Measurements from ENCODE around the gene FAM168A.

FAM168A gene

DNA sequence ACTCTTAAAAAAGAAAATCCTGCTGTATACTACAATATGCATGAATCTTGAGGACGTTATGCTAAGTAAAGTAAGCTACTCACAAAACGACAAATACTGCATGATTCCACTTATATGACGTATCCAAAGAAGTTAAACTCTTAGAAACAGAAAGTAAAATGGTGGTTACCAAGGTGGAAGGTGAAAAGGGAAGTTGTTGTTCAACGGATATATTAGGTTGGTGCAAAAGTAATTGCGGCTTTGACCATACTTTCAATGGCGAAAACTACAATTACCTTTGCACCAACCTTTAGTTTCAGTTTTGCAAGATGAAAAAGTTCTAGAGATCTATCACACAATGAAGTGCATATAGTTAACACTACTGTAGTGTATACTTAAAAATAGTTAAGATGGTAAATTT, 101.8 kb downstream of the FAM168A start:
- H3K4me3 ChIP-seq (ENCODE audit: low read length), result no peak overlapping the region
- no peaks in the 10 kb centered on the region for H3K36me3 ChIP-seq (replicated peaks; ENCODE audit: low read depth, low read length)
- no peaks in the 10 kb centered on the region for H3K4me1 ChIP-seq (ENCODE audit: low read length)
- no peaks in the 10 kb centered on the region for H3K27me3 ChIP-seq (ENCODE audit: low read depth, low read length)
- H3K4me2 ChIP-seq (ENCODE audit: low read length), result no peak overlapping the region
- TF ChIP-seq EZH2phosphoT487 (IDR thresholded peaks at IDR 0.05; ENCODE audit: low read depth), result no peak
- TF ChIP-seq, protein P1, sequence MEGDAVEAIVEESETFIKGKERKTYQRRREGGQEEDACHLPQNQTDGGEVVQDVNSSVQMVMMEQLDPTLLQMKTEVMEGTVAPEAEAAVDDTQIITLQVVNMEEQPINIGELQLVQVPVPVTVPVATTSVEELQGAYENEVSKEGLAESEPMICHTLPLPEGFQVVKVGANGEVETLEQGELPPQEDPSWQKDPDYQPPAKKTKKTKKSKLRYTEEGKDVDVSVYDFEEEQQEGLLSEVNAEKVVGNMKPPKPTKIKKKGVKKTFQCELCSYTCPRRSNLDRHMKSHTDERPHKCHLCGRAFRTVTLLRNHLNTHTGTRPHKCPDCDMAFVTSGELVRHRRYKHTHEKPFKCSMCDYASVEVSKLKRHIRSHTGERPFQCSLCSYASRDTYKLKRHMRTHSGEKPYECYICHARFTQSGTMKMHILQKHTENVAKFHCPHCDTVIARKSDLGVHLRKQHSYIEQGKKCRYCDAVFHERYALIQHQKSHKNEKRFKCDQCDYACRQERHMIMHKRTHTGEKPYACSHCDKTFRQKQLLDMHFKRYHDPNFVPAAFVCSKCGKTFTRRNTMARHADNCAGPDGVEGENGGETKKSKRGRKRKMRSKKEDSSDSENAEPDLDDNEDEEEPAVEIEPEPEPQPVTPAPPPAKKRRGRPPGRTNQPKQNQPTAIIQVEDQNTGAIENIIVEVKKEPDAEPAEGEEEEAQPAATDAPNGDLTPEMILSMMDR (IDR thresholded peaks at IDR 0.05; ENCODE audit: low read depth, low read length), result no peak
- H3K79me2 ChIP-seq (ENCODE audit: low read length), result peaks cover 11% of the 10 kb centered on the region
- no peaks in the 10 kb centered on the region for H3K9me3 ChIP-seq (ENCODE audit: insufficient read depth, low read length)
- no peak overlapping the region for H2AFZ ChIP-seq (ENCODE audit: low read depth, low read length)
- peaks cover 14% of the 10 kb centered on the region for H4K20me1 ChIP-seq (ENCODE audit: insufficient read depth, low read length)
- no peak overlapping the region for H3K27ac ChIP-seq (ENCODE audit: low read length)
- H3K9ac ChIP-seq (ENCODE audit: low read length), result no peak overlapping the region

DNA sequence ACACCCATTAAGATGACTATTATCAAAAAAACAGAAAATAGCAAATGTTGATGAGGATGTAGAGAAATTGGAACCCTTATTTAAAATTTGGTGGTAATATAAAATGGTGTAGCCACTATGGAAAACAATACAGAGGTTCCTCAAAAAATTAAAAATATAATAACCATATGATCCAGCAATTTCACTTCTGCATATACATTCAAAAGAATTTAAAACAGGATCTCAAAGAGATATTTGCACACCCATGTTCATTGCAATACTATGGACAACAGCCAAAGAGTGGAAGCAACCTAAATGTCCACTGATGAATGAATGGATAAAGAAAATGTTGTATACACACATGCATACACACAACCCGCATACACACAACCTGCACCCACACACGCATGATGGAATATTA, 102.2 kb downstream of the FAM168A start:
- Histone ChIP-seq H4K20me1 (ENCODE audit: insufficient read depth, low read length) (peaks cover 14% of the 10 kb centered on the region), H3K4me1 (ENCODE audit: low read length) (no peaks in the 10 kb centered on the region), H3K4me3 (ENCODE audit: low read length) (no peak overlapping the region), H3K9me3 (ENCODE audit: insufficient read depth, low read length) (no peaks in the 10 kb centered on the region), H3K27ac (ENCODE audit: low read length) (no peak overlapping the region), H2AFZ (ENCODE audit: low read depth, low read length) (no peak overlapping the region), H3K79me2 (ENCODE audit: low read length) (peaks cover 10% of the 10 kb centered on the region; the same call in 1 of the 2 replicates), H3K4me2 (ENCODE audit: low read length) (no peak overlapping the region), H3K27me3 (ENCODE audit: low read depth, low read length) (no peaks in the 10 kb centered on the region), H3K36me3 (replicated peaks; ENCODE audit: low read depth, low read length) (no peaks in the 10 kb centered on the region), H3K9ac (ENCODE audit: low read length) (no peak overlapping the region)
- TF ChIP-seq EZH2phosphoT487 (IDR thresholded peaks at IDR 0.05; ENCODE audit: low read depth), result no peak
- TF ChIP-seq, protein P1 (IDR thresholded peaks at IDR 0.05; ENCODE audit: low read depth, low read length), result no peak

DNA sequence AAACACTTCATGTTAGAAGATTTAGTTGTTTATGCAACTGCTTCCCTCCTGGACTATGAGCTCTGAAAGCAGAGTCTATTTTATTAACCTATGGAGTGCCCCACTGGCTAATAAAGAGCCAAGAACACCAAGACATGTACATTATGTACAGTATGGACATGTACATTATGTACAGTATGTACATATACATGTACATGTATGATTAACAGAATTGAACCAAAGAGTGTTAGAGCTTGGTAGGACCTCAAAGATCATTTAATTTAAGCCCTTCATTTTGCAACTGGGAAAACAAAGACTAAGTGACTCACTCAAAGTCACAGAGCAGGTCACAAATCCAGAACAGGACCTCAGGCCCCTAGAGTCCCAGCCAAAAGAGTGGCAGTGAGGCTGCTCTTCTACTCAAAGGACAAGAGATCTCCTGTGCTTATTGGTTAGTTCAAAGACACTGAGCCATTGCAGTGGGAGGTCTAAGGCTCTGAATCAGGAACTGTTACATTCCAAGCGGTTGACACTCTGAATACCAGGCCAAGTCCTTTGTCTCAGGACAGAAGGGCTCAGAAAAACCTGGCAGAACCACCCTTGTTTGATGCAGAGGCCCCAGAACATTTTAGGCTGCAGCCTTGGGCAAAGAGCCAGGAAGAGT, 103.8 kb downstream of the FAM168A start:
- Histone ChIP-seq H4K20me1 (ENCODE audit: insufficient read depth, low read length) (peaks cover 14% of the 10 kb centered on the region), H2AFZ (ENCODE audit: low read depth, low read length) (no peak overlapping the region), H3K4me1 (ENCODE audit: low read length) (no peaks in the 10 kb centered on the region), H3K36me3 (replicated peaks; ENCODE audit: low read depth, low read length) (no peaks in the 10 kb centered on the region), H3K4me2 (ENCODE audit: low read length) (no peak overlapping the region), H3K4me3 (ENCODE audit: low read length) (no peak overlapping the region), H3K27me3 (ENCODE audit: low read depth, low read length) (no peaks in the 10 kb centered on the region), H3K27ac (ENCODE audit: low read length) (no peak overlapping the region), H3K9me3 (ENCODE audit: insufficient read depth, low read length) (no peaks in the 10 kb centered on the region), H3K79me2 (ENCODE audit: low read length) (0 out of 2 replicates have a peak, but pooled peaks cover 4% of the 10 kb centered on the region), H3K9ac (ENCODE audit: low read length) (no peak overlapping the region)
- TF ChIP-seq, protein P1 (IDR thresholded peaks at IDR 0.05; ENCODE audit: low read depth, low read length), result no peak
- no peak for TF ChIP-seq EZH2phosphoT487 (IDR thresholded peaks at IDR 0.05; ENCODE audit: low read depth)

DNA sequence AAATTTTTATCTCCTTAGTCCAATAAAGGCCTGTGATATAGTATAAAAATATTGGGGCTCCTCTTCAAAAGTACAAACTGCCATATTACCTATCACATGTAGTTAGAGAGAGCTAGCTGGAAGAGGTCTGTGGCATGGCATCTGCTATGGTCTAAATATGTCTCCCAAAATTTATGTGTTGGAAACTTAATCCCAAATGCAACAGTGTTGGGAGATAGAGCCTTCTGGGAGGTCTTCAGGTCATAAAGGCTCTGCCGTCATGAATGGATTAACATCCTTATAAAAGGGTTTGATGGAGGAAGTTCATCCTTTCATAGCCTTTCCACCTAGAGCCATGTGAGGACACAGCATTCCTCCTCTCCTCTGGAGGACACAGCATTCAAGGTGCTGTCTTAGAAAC, 116.3 kb downstream of the FAM168A start:
- Histone ChIP-seq H3K4me1 (ENCODE audit: low read length) (no peaks in the 10 kb centered on the region), H3K4me3 (ENCODE audit: low read length) (no peak overlapping the region), H3K79me2 (ENCODE audit: low read length) (no peaks in the 10 kb centered on the region), H3K9ac (ENCODE audit: low read length) (no peak overlapping the region), H3K9me3 (ENCODE audit: insufficient read depth, low read length) (peaks cover 7% of the 10 kb centered on the region; the same call in 1 of the 2 replicates), H3K27me3 (ENCODE audit: low read depth, low read length) (no peaks in the 10 kb centered on the region), H3K36me3 (replicated peaks; ENCODE audit: low read depth, low read length) (no peaks in the 10 kb centered on the region), H3K27ac (ENCODE audit: low read length) (no peak overlapping the region), H2AFZ (ENCODE audit: low read depth, low read length) (no peak overlapping the region), H4K20me1 (ENCODE audit: insufficient read depth, low read length) (peaks cover 9% of the 10 kb centered on the region), H3K4me2 (ENCODE audit: low read length) (no peak overlapping the region)
- TF ChIP-seq, protein P1 (IDR thresholded peaks at IDR 0.05; ENCODE audit: low read depth, low read length), result no peak
- TF ChIP-seq EZH2phosphoT487 (IDR thresholded peaks at IDR 0.05; ENCODE audit: low read depth), result no peak

All from OCI-LY3 (cell line).